Measurements from ENCODE around the gene HGD.

The HGD gene

GRCh38 chr3:120601554-120601953 lies 80.5 kb downstream of the HGD start:
- no peak for TF ChIP-seq GATA1 (IDR thresholded peaks at IDR 0.05; ENCODE audit: low read depth, low read length)
- no peak for TF ChIP-seq POLR2A (IDR thresholded peaks at IDR 0.05; ENCODE audit: low read length)
- no peak for DNase-seq

GRCh38 chr3:120599211-120599610 lies 82.8 kb downstream of the HGD start:
- no peak for DNase-seq
- TF ChIP-seq GATA1 (IDR thresholded peaks at IDR 0.05; ENCODE audit: low read depth, low read length) (no peak), POLR2A (IDR thresholded peaks at IDR 0.05; ENCODE audit: low read length) (no peak)

- no peak for DNase-seq
- no peak for TF ChIP-seq POLR2A (IDR thresholded peaks at IDR 0.05; ENCODE audit: low read length)
- no peak for TF ChIP-seq GATA1 (IDR thresholded peaks at IDR 0.05; ENCODE audit: low read depth, low read length)
Measured at GRCh38 chr3:120597445-120598049, 84.5 kb downstream of the HGD start.

GRCh38 chr3:120596853-120597223 lies 85.2 kb downstream of the HGD start:
- DNase-seq, result no peak
- TF ChIP-seq POLR2A (IDR thresholded peaks at IDR 0.05; ENCODE audit: low read length) (no peak), GATA1 (IDR thresholded peaks at IDR 0.05; ENCODE audit: low read depth, low read length) (no peak)

GRCh38 chr3:120596116-120596852 lies 85.8 kb downstream of the HGD start, which contains the start of gene NDUFB4:
NDUFB4 (plus strand) TSS chr3:120596336; CDS start chr3:120596360, 24 bp downstream.
- peak; percentile 94 for TF ChIP-seq POLR2A (IDR thresholded peaks at IDR 0.05; ENCODE audit: low read length)
- TF ChIP-seq GATA1 (IDR thresholded peaks at IDR 0.05; ENCODE audit: low read depth, low read length), result no peak
- DNase-seq, result peak; percentile 98 to 99

- DNase-seq, result no peak
- no peak for TF ChIP-seq GATA1 (IDR thresholded peaks at IDR 0.05; ENCODE audit: low read depth, low read length)
- TF ChIP-seq POLR2A (IDR thresholded peaks at IDR 0.05; ENCODE audit: low read length), result no peak
Measured at GRCh38 chr3:120595788-120596115, 86.3 kb downstream of the HGD start.

- TF ChIP-seq GATA1 (IDR thresholded peaks at IDR 0.05; ENCODE audit: low read depth, low read length) (no peak), POLR2A (IDR thresholded peaks at IDR 0.05; ENCODE audit: low read length) (no peak)
- DNase-seq, result no peak
Measured at GRCh38 chr3:120587332-120587975, 94.6 kb downstream of the HGD start.
